Dedifferentiated amniotic fluid mesenchymal stem cell (primary cell): ENCODE results near the gene KRTAP10-6.
"Not testable (repeated sequence)": the region's sequence is repeated elsewhere in the genome, so short reads cannot be mapped to it uniquely, and the experiment has no call there.

Experiments used
- DNase-seq: peaks from one replicate; pipeline ENCODE4 v3.0.0-alpha.2; 2016; ENCODE audit errors: extremely low spot score

KRTAP10-6 gene

GRCh38 chr21:44592446-44593311, at the start of gene KRTAP10-6:
Gene KRTAP10-6, minus strand, starts transcription at chr21:44592505. Its CDS starts 21 bp downstream, at chr21:44592484.
- DNase-seq, result no peak

GRCh38 chr21:44640761-44641160, 48.5 kb upstream of the KRTAP10-6 start:
- no peak for DNase-seq

DNA sequence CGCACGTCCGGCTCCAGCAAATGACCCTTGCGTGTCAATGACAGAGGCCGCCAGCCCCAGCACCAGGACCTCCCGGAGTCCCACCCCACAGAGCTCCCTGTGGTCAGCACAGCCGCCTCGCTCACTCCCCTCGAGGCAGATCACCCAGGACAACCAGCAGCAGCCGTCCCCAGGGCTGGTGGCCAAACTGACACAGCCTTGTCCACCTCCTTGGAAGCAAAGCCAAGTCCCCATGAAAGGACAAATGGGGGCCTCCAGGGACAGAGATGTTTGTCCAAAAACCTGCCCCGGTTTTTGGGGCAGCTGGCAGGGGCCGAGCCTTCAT, 47.0 kb upstream of the KRTAP10-6 start:
- no peak for DNase-seq

DNA sequence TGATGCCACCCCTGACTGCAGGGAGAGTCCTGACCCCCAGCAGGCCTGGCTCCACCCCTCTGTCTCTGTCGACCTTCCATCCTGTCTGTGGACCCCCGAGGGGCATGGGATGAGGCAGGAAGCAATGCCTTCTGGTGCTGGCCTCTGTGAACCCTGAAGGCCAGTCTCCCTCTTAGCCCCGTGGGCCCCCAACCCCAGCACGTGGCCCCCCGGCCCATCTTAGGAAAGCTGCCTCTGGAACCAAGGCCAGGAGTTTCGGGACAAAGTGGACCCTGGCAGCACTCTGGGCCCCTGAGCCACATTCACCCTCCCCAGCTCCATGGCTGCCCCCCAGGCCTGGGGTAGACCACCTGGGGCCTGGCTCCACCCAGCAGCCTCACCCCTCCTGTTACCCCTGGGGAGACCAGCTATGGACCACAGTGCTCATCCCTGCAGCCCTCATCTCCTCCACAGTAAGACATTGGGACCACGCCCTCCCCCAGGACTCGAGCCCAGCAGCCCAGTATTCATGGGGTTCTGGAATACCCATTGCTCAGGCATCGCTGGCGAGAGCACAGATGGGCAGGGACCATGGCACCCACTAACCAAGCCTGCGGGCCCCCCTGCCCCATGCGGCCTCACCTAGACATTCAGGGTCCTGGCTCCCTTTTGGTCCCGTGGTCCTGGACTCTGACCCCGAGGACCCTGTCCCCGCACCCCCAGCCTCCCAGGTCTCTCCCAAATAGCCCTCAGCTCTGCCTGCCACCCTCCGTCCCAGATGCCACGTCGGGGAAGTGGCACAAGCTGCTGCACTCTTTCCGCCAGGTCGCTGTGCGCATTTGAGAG, 46.4 kb upstream of the KRTAP10-6 start:
- DNase-seq, result not testable (repeated sequence)

DNA sequence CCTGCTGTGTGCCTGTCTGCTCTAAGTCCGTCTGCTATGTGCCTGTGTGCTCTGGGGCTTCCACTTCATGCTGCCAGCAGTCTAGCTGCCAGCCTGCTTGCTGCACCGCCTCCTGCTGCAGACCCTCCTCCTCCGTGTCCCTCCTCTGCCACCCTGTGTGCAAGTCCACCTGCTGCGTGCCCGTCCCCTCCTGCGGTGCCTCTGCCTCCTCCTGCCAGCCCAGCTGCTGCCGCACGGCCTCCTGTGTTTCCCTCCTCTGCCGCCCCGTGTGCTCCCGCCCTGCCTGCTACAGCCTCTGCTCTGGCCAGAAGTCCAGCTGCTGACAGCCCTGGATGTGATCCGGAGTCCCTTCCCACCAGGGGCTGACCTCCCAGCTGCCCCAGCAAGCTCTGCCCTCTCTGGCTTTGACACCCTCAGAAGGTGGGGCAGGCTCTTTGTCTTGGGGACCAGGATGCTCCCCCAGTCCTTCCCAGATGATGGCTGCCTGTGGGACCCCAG, 45.6 kb upstream of the KRTAP10-6 start:
- DNase-seq, result not testable (repeated sequence)

- no peak for DNase-seq
Observed at GRCh38 chr21:44637018-44637850, 44.9 kb upstream of the KRTAP10-6 start, which contains the start of gene KRTAP10-10. Gene KRTAP10-10, plus strand, starts transcription at chr21:44637356. Its CDS starts 62 bp downstream, at chr21:44637418.

GRCh38 chr21:44636209-44637017, 44.1 kb upstream of the KRTAP10-6 start:
- DNase-seq, result no peak

DNA sequence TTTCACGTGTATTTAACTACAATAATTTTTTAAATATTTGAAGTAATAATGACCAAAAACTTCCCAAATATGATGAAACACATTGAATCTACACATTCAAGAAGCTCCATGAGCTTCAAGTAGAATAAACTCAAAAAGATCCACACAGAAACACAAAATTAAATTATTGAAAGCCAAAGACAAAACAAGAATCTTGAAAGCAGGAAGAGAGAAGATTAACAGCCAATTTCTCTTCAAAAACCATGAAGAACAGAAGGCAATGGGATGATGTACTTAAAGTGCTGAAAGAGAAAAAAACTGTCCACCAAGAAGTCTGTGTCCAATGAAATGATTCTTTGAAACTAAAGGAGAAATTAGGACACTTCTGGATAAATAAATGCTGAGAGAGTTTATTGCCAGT, 39.8 kb upstream of the KRTAP10-6 start:
- no peak for DNase-seq

DNA sequence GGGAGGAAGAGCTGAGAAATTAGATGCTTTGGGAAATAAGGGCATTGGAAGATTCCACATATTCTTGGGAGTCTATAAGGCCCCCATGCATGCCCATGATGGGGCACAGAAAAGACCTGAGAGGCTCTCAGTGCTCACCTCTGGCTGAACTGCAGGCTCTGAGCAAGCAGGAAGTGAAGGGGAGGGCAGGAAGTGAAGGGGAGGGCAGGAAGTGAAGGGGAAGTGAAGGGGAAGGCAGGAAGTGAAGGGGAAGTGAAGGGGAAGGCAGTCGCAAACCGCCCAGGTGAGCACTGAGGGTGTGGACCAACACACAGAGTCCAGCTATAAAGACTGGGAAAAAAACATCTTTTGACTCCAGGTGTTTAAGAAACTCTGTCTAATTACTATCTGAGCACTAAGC, 38.1 kb upstream of the KRTAP10-6 start:
- no peak for DNase-seq

DNA sequence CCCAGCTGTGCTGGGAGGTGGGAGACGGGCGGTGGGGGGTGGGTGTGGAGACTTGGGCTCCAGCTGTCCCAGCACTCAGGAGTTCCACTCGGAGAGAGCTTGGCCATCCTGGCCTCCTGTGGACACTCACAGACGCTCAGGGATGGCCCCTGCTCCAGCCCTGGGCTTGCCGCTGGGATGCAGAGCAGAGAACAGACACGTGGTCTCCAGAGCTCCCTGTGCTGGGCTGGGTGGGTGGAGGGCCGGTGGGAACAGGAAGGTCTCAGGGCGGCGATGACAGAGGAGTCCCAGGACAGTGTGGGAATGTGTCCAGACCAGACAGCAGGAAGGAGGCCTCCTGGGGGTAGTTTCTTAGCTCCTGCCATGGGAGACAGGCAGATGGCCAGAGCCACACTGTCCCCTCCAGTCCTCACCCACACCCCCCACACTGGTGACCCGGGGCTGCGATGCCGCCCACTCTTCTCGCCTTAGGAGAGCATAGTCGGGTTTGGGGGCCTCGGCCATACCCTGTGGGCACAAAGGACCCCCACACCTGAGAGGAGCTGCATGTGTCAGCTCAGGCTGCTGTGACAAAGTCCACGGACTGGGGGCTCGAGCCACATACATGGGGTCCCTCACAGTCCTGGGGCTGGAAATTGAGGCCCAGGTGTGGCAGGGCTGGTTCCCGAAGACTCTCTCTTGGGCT, 36.5 kb upstream of the KRTAP10-6 start:
- no peak for DNase-seq

DNA sequence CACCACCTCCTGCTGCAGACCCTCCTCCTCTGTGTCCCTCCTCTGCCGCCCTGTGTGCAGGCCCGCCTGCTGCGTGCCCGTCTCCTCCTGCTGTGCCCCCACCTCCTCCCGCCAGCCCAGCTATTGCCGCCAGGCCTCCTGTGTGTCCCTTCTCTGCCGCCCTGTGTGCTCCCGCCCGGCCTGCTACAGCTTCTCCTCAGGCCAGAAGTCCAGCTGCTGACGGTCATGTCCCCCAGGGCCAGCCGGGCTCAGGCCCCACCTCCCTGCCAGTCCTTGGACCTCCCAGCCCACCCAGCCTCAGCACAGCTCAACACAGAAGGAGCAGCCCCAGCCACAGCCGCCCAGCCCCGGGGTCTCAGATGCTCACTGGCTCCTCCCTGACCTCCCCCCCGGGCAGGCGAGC, 35.5 kb upstream of the KRTAP10-6 start:
- DNase-seq, result not testable (repeated sequence)

DNA sequence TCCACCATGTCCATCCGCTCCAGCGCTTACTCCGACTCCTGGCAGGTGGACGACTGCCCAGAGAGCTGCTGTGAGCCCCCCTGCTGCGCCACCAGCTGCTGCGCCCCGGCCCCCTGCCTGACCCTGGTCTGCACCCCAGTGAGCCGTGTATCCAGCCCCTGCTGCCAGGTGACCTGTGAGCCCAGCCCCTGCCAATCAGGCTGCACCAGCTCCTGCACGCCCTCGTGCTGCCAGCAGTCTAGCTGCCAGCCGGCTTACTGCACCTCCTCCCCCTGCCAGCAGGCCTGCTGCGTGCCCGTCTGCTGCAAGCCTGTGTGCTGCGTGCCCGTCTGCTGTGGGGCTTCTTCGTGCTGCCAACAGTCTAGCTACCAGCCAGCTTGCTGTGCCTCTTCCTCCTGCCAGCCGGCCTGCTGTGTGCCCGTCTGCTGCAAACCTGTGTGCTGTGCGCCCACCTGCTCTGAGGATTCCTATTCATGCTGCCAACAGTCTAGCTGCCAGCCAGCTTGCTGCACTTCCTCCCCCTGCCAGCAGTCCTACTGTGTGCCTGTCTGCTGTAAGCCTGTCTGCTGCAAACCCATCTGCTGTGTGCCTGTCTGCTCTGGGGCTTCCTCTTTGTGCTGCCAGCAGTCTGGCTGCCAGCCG, 35.0 kb upstream of the KRTAP10-6 start:
- DNase-seq, result not testable (repeated sequence)

GRCh38 chr21:44626673-44627143, 34.4 kb upstream of the KRTAP10-6 start, which contains the start of gene KRTAP10-9:
Gene KRTAP10-9, plus strand, starts transcription at chr21:44627093. Its CDS starts 79 bp downstream, at chr21:44627172.
- no peak for DNase-seq

DNA sequence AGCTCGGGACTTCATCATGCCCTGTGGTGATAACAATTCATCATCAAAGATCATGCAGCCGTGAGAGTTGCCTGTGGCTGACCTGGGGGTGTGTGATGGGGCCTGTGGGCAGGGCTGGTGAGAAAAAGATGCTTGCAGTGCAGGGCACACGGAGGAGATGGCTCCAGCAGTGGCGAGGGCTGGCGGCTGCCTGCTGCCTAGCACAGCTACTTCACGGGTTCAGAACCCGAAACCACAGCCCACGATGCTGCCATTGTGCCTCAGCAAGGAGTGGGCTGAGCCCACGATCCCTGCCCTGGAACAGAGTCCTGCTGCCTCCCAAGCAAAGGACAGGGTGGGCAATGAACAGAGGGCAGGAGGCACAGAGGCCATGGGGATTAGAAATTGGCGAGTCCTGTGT, 34.0 kb upstream of the KRTAP10-6 start:
- DNase-seq, result no peak

DNA sequence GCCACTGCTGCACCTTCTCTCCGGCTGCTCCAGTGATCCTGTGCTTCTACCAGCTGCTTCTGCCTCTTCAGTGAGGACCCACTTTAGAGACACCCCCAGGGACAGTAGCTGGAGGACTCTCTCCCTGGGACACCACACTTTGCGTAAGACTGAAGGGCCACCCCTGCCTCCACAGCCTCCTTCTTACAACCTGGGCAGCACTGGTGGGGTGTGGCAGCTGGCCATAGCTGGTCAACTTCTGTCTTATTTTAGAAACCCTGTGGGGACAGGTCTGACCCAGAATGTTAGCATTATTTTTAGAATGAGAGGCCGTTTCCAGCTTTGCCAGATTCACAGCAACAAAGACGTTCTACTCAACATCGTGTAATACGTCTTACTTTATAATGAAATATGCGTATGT, 33.5 kb upstream of the KRTAP10-6 start:
- no peak for DNase-seq

- DNase-seq, result no peak
Observed at GRCh38 chr21:44623575-44623974, 31.3 kb upstream of the KRTAP10-6 start.

- no peak for DNase-seq
Observed at GRCh38 chr21:44619886-44620285, 27.6 kb upstream of the KRTAP10-6 start.

GRCh38 chr21:44618909-44619308, 26.6 kb upstream of the KRTAP10-6 start:
- no peak for DNase-seq

- DNase-seq, result no peak
Observed at GRCh38 chr21:44618504-44618903, 26.2 kb upstream of the KRTAP10-6 start.
